ENCODE results near the gene DGLUCY. TPM values are rescaled to one million over a fixed set of nuclear protein-coding genes. Genes with fewer than 3 reads are reported as not detected.

The DGLUCY gene
- total RNA-seq, 4 donors from 2014 or later = 47.1 to 145 (median 102) TPM

DNA sequence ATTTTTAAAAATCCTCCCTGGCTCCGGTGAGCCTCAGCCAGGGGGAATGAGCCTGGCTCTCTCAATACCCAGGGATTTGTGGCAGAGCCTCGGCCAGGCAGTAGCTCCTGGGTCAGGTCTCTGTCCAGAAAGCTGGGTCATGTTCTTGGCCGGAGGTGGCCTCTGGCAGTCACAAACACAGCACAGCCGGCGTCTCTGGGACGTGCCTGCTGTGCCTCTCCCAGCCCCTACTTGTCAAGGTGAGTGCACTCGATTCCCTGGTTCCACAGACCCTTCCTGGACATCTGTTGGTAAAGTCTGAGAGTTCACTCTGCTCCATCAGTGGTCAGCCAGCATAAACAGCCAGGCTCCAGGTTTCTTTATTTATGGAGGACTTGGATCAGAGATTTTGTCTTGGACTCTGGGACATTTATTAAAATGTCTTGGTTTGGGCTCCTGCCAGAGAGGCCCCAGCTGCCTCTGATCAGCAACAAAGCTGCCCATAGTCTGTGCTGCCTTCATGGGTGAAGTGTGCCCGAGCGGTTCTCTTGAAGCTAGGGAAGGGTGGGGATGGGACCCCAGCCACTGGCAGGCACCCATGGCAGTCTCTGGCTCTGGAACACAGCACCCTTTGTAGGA is 56.7 kb downstream of the DGLUCY start:
- Histone ChIP-seq H3K36me3 (peaks cover 0 to 83% (median 0%) of the 10 kb centered on the region in 3 donors), H3K27me3 (no peaks in the 10 kb centered on the region), H3K4me3 (no peak overlapping the region), H3K9me3 (no peaks in the 10 kb centered on the region), H3K27ac (peak overlapping the region in 1 of 4 donors; percentile 14), H3K4me1 (peaks cover 0 to 17% (median 4%) of the 10 kb centered on the region in 4 donors)
- DNase-seq = no peak
- TF ChIP-seq POLR2A (IDR thresholded peaks at IDR 0.05) = no peak
- TF ChIP-seq, protein P1, sequence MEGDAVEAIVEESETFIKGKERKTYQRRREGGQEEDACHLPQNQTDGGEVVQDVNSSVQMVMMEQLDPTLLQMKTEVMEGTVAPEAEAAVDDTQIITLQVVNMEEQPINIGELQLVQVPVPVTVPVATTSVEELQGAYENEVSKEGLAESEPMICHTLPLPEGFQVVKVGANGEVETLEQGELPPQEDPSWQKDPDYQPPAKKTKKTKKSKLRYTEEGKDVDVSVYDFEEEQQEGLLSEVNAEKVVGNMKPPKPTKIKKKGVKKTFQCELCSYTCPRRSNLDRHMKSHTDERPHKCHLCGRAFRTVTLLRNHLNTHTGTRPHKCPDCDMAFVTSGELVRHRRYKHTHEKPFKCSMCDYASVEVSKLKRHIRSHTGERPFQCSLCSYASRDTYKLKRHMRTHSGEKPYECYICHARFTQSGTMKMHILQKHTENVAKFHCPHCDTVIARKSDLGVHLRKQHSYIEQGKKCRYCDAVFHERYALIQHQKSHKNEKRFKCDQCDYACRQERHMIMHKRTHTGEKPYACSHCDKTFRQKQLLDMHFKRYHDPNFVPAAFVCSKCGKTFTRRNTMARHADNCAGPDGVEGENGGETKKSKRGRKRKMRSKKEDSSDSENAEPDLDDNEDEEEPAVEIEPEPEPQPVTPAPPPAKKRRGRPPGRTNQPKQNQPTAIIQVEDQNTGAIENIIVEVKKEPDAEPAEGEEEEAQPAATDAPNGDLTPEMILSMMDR (IDR thresholded peaks at IDR 0.05) = no peak

DNA sequence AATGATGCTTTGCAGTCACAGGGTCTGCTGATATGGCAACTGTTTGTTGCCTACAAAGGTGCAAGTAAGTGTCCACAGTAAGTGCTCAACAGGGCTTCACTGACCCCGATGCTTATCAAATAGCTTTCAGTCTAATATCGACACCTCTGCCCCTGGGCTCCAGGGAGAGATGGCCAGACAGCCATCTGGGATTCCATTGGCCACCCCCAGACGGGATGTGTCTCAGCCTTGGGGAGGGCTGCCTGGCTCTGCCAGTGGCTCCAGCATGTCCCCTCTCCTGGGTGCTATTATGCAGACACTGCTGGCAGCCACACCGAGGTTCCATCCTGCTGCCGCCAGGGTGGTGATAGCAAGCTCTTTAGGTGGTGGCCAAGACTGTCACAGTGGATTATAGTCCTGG is 57.4 kb downstream of the DGLUCY start:
- H3K4me1 ChIP-seq = peaks cover 0 to 17% (median 4%) of the 10 kb centered on the region in 4 donors
- H3K27me3 ChIP-seq = no peaks in the 10 kb centered on the region
- peaks cover 0 to 83% (median 0%) of the 10 kb centered on the region in 3 donors for H3K36me3 ChIP-seq
- no peak overlapping the region for H3K4me3 ChIP-seq
- TF ChIP-seq POLR2A (IDR thresholded peaks at IDR 0.05) = no peak
- TF ChIP-seq, protein P1 (IDR thresholded peaks at IDR 0.05) = no peak
- H3K9me3 ChIP-seq = no peaks in the 10 kb centered on the region
- no peak overlapping the region for H3K27ac ChIP-seq
- DNase-seq = no peak

DNA sequence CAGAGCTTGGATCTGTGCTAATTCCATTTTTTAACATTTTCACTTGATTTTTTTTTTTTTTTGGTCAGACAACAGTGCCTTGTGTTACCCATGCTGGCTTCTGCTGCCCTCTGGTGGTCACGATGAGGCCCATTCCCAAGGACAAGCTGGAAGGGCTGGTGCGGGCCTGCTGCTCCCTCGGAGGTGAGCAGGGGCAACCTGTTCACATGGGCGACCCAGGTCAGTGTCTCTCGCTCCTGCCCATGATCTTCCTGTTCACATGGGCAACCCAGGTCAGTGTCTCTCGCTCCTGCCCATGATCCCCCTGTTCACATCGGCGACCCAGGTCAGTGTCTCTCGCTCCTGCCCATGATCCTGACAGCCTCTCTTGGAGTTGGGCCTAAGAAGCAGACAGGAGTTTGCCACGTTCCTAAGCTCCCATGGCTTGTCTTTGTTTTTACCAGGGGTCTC is 59.4 kb downstream of the DGLUCY start:
- Histone ChIP-seq H3K27me3 (no peaks in the 10 kb centered on the region), H3K9me3 (no peaks in the 10 kb centered on the region), H3K4me3 (no peak overlapping the region), H3K27ac (peak overlapping the region in 1 of 4 donors; percentile 33), H3K36me3 (peaks cover 0 to 82% (median 0%) of the 10 kb centered on the region in 3 donors), H3K4me1 (peaks cover 0 to 17% (median 4%) of the 10 kb centered on the region in 4 donors)
- peak; percentile 81 to 93 (median 84) for DNase-seq
- TF ChIP-seq POLR2A (IDR thresholded peaks at IDR 0.05) = no peak
- TF ChIP-seq, protein P1 (IDR thresholded peaks at IDR 0.05) = peak; percentile 46 to 91 (median 78)

DNA sequence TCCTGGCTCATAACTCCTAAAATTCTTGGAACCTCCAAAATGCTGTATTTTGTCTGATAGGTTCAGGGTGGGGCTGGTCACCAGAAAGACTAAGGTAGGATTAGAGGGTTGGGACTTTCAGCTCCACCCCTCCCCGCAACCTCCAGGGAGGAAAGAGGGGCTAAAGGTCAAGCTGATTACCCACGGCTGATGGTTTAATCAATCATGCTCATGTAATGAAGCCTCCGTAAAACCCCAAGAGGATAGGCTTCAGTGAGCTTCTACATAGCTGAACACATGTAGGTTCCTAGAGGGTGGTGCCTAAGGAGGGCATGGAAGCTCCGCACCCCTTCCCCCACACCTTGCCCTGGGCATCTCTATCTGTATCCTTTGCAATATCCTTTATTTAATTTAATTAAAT is 60.0 kb downstream of the DGLUCY start:
- DNase-seq = no peak
- no peaks in the 10 kb centered on the region for H3K27me3 ChIP-seq

DNA sequence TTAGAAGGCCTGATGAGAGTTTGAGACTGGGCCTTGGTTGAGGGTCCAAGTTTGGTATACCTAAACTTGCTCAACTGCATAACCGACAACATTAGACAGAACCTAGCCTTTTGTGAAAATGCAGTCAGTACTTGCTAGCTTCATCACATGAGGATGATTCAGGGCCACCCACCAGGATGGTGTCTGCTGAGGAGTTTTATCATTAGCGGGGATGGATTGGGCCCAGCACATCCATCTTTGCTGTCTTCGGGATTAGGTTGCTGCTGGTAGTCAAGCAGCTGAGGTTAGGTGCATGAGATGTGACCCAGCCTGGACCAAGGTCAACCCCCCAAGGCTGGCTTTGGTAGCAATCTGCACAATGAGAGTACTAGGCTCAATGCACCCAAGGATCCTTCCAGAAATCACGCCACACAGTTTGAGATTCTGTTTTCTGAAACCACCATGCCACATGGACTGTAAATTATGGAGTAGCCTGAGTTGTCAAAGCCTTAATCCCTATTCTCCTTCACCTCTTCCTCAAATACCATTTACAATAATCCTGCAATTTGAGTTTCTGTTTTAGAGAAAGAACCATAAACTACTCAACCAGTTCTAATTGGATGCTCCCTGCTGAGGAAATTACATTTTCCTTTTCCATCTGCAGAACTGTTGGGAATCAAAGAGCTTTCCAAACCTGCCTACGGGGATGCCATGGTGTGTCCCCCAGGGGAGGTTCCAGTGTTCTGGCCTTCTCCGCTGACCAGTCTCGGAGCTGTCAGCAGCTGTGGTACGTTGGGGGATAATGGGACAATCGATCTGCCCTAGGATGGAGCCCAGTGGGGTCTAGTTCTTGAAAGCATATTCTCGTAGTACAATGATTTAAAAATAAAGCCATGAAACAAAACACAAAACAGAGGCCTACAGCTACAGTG is 61.7 kb downstream of the DGLUCY start:
- no peak for DNase-seq
- H3K36me3 ChIP-seq = peaks cover 0 to 77% (median 0%) of the 10 kb centered on the region in 3 donors
- no peak for TF ChIP-seq POLR2A (IDR thresholded peaks at IDR 0.05)
- TF ChIP-seq, protein P1 (IDR thresholded peaks at IDR 0.05) = no peak
- H3K4me1 ChIP-seq = peaks cover 0 to 17% (median 4%) of the 10 kb centered on the region in 4 donors
- H3K4me3 ChIP-seq = no peak overlapping the region
- no peak overlapping the region for H3K27ac ChIP-seq
- H3K27me3 ChIP-seq = no peaks in the 10 kb centered on the region
- H3K9me3 ChIP-seq = no peaks in the 10 kb centered on the region

More for the DNA sequence above, 60.0 kb downstream of the DGLUCY start:
- TF ChIP-seq, protein P1 (IDR thresholded peaks at IDR 0.05) = no peak
- TF ChIP-seq POLR2A (IDR thresholded peaks at IDR 0.05) = no peak
- Histone ChIP-seq H3K36me3 (peaks cover 0 to 82% (median 0%) of the 10 kb centered on the region in 3 donors), H3K27ac (no peak overlapping the region), H3K4me3 (no peak overlapping the region), H3K9me3 (no peaks in the 10 kb centered on the region), H3K4me1 (peaks cover 0 to 17% (median 4%) of the 10 kb centered on the region in 4 donors)

Measured in Peyer's patch (tissue), 4 donors.